ENCODE measurements around the gene MEN1.

Gene MEN1

GRCh38 chr11:64765851-64766665, 44.3 kb downstream of the MEN1 start:
- DNase-seq = peak in 4 of 10 donors; percentile 6 to 76 (median 14)
- intact Hi-C loops (cut with DNase I) = no loop called here

GRCh38 chr11:64765291-64765850, 45.0 kb downstream of the MEN1 start:
- peak in 6 of 10 donors; percentile 9 to 89 (median 36) for DNase-seq
- intact Hi-C loops (cut with DNase I) = no loop called here

GRCh38 chr11:64764753-64765152, 45.6 kb downstream of the MEN1 start:
- intact Hi-C loops (cut with DNase I) = no loop called here
- DNase-seq = peak in 2 of 10 donors; percentile 5 to 14

GRCh38 chr11:64764040-64764611, 46.2 kb downstream of the MEN1 start:
- DNase-seq = peak in 2 of 10 donors; percentile 6 to 8
- intact Hi-C loops (cut with DNase I) = no loop called here

GRCh38 chr11:64763526-64764039, 46.8 kb downstream of the MEN1 start:
- intact Hi-C loops (cut with DNase I) = no loop called here
- DNase-seq = peak in 4 of 10 donors; percentile 16 to 74 (median 47)

- peak in 2 of 10 donors; percentile 7 to 18 for DNase-seq
- intact Hi-C loops (cut with DNase I) = no loop called here
Observed at GRCh38 chr11:64762674-64763525, 47.5 kb downstream of the MEN1 start.

GRCh38 chr11:64762277-64762673, 48.1 kb downstream of the MEN1 start:
- intact Hi-C loops (cut with DNase I) = no loop called here
- DNase-seq = peak in 4 of 10 donors; percentile 15 to 83 (median 51)

- peak in 2 of 10 donors; percentile 2 to 3 for DNase-seq
- intact Hi-C loops (cut with DNase I) = no loop called here
Observed at GRCh38 chr11:64760759-64761420, 49.5 kb downstream of the MEN1 start.

- peak in 6 of 10 donors; percentile 48 to 89 (median 70) for DNase-seq
- intact Hi-C loops (cut with DNase I) = no loop called here
Observed at GRCh38 chr11:64759722-64760719, 50.3 kb downstream of the MEN1 start, which contains the start of gene PYGM. TSS of gene PYGM (minus strand) at chr11:64759974. CDS start at chr11:64759898, 76 bp downstream.

- peak in 4 of 10 donors; percentile 6 to 63 (median 42) for DNase-seq
- intact Hi-C loops (cut with DNase I) = no loop called here
Observed at GRCh38 chr11:64759131-64759721, 51.1 kb downstream of the MEN1 start.

GRCh38 chr11:64758330-64759079, 51.8 kb downstream of the MEN1 start:
- DNase-seq = peak in 3 of 10 donors; percentile 8 to 79 (median 20)
- intact Hi-C loops (cut with DNase I) = no loop called here

GRCh38 chr11:64757549-64758329, 52.6 kb downstream of the MEN1 start:
- intact Hi-C loops (cut with DNase I) = no loop called here
- peak in 4 of 10 donors; percentile 7 to 70 (median 44) for DNase-seq

- intact Hi-C loops (cut with DNase I) = no loop called here
- DNase-seq = peak in 3 of 10 donors; percentile 4 to 70 (median 19)
Observed at GRCh38 chr11:64755681-64756361, 54.5 kb downstream of the MEN1 start.

GRCh38 chr11:64754919-64755662, 55.3 kb downstream of the MEN1 start:
- peak in 4 of 10 donors; percentile 10 to 81 (median 73) for DNase-seq
- intact Hi-C loops (cut with DNase I) = no loop called here
